HFF-Myc (cell line): ENCODE results near the gene DOCK4.
"Not testable (repeated sequence)": the region's sequence is repeated elsewhere in the genome, so short reads cannot be mapped to it uniquely, and the experiment has no call there.

Source experiments
- DNase-seq: peaks from one replicate; pipeline ENCODE4 v3.0.0-alpha.2; 2011; ENCODE audit warnings: low read depth; ENCODE audit errors: extremely low read depth
- H3K4me3 ChIP-seq: replicated peaks from 2 replicates; pipeline ENCODE4 v1.5.1; 2011; ENCODE audit warnings: low read depth, mild to moderate bottlenecking, control low read depth, low read length
- TF ChIP-seq, protein P1 (sequence below): IDR thresholded peaks from 2 replicates; pipeline ENCODE4 v1.5.1; 2012; ENCODE audit warnings: mild to moderate bottlenecking, low read depth, low read length, control low read depth; ENCODE audit errors: missing control alignments

DOCK4 gene

DNA sequence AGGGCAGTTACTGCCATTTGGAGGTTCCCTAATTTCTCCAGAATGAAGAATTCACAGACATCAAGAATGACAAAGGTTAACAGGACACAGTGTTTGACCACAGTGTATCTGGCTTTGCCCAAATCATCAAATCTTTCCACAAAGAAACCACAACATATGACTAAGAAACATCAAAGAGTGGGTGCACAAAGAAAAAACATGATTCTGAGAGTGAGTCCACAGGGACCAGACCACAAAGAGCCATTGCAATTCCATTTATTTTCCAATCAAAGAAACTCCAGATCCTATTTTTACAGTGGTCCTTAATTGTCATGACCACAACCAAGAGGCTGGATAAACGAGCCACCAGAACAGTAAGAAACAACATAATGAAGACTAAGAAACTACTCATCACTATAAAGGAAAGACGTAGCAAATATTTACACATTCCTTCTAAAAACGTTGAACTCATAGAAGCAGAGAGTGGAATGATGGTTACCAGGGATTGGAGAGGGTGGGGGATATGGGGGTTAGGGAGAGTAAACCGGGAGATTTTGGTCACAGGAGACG is 286.5 kb downstream of the DOCK4 start:
- TF ChIP-seq, protein P1, sequence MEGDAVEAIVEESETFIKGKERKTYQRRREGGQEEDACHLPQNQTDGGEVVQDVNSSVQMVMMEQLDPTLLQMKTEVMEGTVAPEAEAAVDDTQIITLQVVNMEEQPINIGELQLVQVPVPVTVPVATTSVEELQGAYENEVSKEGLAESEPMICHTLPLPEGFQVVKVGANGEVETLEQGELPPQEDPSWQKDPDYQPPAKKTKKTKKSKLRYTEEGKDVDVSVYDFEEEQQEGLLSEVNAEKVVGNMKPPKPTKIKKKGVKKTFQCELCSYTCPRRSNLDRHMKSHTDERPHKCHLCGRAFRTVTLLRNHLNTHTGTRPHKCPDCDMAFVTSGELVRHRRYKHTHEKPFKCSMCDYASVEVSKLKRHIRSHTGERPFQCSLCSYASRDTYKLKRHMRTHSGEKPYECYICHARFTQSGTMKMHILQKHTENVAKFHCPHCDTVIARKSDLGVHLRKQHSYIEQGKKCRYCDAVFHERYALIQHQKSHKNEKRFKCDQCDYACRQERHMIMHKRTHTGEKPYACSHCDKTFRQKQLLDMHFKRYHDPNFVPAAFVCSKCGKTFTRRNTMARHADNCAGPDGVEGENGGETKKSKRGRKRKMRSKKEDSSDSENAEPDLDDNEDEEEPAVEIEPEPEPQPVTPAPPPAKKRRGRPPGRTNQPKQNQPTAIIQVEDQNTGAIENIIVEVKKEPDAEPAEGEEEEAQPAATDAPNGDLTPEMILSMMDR: no peak
- no peak for DNase-seq
- H3K4me3 ChIP-seq: no peak overlapping the region

DNA sequence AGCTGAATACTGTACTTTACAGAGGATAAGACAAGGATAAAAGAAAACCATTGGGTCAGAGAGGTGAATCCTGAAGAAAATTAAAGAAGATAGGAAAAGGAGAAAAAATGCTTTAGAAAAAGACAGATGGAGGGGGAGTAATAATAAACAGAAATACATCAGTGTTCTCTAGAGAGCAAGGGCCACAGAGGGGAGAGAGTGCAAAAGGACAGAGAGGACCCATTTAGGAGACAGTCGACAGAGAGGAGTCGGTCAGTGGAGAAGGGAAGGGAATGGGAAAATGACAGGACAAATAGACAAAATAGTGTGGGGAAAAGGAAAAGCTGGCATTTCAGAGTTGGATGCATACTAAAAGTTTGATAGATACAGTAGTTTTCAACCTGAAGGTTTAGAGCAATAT is 287.0 kb downstream of the DOCK4 start:
- no peak for DNase-seq
- TF ChIP-seq, protein P1: no peak
- no peak overlapping the region for H3K4me3 ChIP-seq

DNA sequence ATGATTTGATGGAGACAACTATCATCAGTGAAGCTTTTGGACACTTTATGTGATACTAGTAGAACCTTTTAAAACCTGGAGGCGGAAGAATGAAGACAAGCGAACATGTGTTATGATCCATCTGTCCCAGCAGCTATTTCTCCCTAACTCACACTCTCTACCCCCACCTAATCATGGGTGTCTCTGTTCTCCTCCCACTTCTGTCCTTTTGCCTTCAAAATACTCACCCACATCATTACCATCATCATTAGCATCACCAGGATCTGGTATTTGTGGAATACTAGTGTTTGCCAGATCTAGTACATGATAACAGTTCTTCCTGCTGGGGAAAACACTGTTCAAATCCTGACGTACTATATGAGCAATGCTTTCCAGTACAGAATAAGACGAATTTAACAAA is 287.7 kb downstream of the DOCK4 start:
- no peak for DNase-seq
- H3K4me3 ChIP-seq: no peak overlapping the region
- TF ChIP-seq, protein P1: no peak

DNA sequence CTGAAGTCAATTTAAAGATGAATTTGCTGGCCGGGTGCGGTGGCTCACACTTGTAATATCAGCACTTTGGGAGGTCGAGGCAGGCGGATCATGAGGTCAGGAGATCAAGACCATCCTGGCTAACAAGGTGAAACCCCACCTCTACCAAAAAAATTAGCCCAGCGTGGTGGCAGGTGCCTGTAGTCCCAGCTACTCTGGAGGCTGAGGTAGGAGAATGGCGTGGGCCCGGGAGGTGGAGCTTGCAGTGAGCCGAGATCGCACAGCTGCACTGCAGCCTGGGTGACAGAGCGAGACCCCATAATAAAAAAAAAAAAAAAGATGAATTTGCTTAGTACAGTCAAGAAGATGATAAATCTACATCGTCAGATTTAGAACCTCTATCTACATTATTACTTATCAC is 288.8 kb downstream of the DOCK4 start:
- not testable (repeated sequence) for DNase-seq, H3K4me3 ChIP-seq

DNA sequence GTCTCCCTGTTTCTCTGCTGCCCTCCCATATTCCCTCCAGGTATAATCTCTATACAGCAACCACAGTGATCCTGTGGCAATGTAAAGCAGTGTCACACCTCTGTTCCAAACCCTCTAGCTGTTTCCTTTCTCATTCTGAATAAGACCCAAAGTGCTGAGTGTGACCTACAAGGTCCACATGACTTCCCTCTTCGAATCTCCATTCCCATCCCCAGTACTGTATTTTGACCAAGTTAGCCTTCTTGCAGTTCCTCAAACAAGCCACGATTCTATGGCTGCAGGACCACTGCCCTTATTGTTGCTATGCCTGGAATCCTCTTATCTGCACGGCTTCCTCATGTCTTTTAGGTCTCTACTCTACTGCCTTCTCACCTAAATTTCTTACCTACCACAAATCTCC is 291.9 kb downstream of the DOCK4 start:
- no peak overlapping the region for H3K4me3 ChIP-seq
- no peak for DNase-seq
- TF ChIP-seq, protein P1: no peak

DNA sequence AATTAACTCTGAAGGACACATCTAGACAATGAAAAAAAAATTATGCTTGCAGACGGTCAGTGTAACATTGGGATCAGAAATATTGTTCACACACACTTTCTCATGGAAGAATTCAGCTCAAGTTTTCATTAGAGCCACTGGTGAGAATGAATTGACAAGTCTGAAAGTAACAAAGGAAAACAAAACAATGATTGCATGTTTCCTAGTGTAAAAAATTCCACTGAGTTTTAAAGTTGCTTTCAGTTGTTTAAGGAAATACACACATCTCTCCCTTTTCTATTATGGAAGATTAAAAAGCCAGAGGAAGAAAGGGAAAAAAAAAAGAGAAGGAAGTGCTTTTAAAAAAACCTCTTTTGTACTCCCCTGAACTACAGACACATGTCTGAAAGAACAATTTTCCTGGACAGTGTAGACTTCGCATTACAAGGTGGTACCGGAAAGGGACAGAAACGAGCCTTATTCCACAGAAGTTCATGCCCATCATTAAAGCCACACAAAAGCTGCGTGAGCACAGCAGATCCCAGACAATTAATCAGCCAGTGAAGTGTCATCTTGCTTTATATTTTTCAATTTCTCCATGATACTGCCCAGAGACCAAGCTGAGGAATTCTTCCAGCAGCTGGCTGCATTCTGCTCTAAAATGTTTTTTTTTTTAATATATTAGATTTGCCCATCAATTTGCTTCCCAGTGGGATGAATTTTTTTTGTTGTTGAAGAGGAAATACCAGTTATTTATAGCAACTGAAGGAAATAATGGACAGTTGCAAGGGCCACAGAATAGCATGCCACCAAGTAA is 294.8 kb downstream of the DOCK4 start:
- TF ChIP-seq, protein P1: no peak
- H3K4me3 ChIP-seq: no peak overlapping the region
- DNase-seq: no peak

DNA sequence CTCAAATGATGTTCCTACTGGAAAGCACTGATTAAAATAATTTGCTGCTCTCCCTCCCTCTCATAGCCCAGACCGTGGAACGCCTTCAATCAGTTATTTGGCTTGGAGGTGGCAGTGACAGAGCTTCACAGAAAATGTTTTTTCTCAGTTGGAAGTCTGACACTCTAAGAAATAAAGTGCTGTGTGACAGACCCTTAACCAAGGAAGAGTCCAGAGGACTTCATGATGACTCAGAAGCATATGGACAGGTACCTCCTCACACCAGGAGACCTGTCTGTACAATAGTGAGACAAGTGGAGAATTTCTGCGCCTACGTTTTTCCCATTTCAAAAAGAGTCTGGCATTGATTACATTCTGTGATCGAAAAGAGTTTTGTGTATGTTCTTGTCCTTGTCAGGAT is 295.5 kb downstream of the DOCK4 start:
- no peak for DNase-seq
- H3K4me3 ChIP-seq: no peak overlapping the region

DNA sequence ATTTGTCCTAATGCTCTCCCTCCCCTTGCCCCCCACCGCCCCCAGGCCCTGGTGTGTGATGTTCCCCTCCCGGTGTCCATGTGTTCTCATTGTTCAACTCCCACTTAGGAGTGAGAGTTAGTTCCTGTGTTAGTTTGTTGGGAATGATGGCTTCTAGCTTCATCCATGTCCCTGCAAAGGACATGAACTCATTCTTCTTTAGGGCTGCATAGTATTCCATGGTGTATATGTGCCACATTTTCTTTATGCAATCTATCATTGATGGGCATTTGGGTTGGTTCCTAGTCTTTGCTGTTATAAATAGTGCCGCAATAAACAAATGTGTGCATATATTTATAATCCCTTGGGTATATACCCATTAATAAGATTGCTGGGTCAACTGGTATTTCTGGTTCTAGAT is 297.5 kb downstream of the DOCK4 start:
- DNase-seq, H3K4me3 ChIP-seq: not testable (repeated sequence)

More for the DNA sequence above, 295.5 kb downstream of the DOCK4 start:
- TF ChIP-seq, protein P1: no peak
